Fibroblast of skin of left quadriceps (primary cell): ENCODE results near the gene ZNF432.

Experiments
- DNase-seq, 2 experiments: peaks; one replicate each; pipeline ENCODE4 v3.0.0-alpha.2; 2013; ENCODE audit warnings: low read depth in 2 of 2

The ZNF432 gene

GRCh38 chr19:52007806-52008557 lies 40.7 kb downstream of the ZNF432 start, which contains the start of gene ZNF615:
Gene ZNF615, minus strand, starts transcription at chr19:52008211. Its CDS starts 4,500 bp downstream, at chr19:52003711.
- peak; percentile 65 to 66 for DNase-seq

DNA sequence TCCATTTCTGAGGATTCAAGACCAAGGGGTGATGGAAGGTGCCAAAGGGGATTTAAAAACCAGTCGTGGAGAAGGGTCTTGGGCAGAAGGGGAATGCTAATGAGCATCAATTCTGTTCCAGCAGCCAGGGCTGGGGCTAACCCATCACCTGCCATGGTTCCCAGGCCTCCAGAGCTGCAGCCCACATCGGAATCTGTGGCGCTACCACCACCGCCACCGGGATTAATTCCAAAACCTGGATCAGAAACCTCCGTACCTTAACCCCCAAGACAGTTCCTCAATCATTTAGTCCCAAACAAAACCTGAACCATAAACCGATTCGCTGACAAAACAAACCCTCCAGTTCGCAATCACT lies 41.2 kb downstream of the ZNF432 start:
- DNase-seq: peak in 1 of 2 experiments; percentile 0

DNA sequence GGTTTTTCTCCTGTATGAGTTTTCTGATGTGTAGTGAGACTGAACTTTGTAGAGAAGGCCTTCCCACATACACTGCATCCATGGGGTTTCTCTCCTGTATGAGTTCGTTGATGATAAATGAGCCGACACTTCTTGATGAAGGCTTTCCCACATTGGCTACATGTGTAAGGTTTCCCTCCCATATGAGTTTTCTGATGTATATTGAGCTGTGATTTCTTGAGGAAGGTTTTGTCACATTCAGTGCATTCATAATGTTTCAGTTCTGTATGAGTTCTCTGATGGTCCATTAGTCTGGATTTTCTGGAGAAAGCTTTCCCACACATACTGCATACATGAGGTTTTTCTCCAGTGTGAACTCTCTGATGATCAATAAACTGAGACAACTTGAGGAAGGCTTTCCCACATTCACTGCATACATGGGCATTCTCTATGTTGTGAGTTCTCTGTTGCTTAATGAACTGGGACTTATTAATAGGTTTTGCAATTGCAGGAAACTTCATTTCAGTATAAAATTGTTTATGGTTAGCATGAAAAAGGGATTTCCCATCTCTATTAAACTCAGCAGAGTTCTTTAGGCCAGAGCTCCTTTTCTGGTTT lies 54.5 kb downstream of the ZNF432 start:
- no peak for DNase-seq

- DNase-seq: no peak
Measured at GRCh38 chr19:51993422-51993821, 55.2 kb downstream of the ZNF432 start.

DNA sequence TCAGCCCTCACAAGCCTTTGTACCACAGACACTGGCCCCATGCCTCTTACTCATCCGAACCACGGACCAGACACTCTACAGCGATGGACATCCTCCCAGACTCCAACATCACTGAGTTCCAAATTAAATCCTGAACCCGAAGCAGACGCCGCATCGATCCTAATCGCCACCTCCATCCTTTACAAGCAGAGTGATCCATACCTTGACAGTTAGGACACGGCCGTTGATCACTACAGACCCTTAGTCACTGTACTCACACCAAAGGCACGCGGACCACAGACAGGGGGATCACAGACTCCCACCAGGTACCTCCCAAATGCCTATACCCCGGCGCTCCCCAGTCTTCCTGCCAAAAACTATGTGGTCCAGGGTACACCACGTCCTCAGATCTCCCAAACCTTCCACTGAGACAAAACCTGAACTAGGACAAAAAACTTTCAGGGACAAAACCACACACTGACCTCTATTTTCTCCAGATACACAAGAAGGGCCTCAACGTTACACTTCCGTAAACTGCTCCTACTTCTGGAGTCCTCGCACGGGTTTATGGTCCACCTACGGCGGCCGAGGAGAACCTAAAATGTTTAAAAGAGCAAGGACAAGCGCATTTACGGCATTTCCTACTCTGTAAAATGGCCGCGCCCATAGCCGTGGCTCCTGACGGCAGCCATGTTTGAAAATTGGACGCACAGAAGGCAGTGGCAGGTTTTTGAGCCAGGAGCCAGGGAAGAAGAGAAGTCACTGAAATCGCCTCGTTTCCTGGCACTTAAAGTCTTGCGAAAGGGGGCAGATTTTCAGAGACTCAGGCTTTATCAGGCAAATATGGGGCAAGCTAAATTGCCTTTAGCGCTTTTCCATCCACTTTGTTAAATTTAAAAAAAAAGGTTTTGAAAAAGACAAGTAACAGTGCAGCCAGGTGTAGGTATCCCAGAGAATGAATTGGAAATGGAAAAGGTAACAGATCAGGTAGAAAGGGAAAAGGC lies 62.0 kb downstream of the ZNF432 start, which contains the start of gene ZNF350:
ZNF350 (minus strand) TSS at position 532 of the 983 bp plus-strand sequence. CDS start 12,480 bp downstream, outside the sequence.
- peak; percentile 86 to 87 for DNase-seq

DNA sequence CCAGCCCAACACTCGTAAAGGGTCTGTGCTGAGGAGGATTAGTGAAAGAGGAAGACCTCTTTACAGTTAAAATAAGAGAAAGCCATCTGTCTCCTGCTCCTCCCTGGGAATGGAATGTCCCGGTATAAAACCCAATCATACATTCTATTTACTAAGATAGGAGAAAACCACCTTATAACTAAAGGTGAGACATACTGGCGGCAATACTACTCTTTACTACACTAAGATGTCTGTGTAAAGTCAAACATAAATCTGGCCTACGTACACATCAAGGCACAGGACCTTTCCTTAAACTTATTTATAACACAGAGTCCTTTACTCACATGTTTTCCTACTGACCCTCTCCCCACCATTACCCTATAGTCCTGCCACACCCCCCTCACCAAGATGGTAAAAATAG lies 65.3 kb downstream of the ZNF432 start:
- DNase-seq: no peak
